Nephron progenitor cell (in vitro differentiated cells): ENCODE data around the gene NBAS.
A peak's percentile ranks its signal among the peaks of the same experiment; 100 is the strongest.

Experiments used
- DNase-seq: peaks from one replicate; pipeline ENCODE4 v3.0.0; 2021
- H3K27ac Mint-ChIP-seq: 2 replicates; pipeline ENCODE4 v1.8.0; 2021; ENCODE audit warnings: mild to moderate bottlenecking, moderate library complexity, mixed read lengths
- H3K27me3 Mint-ChIP-seq: 2 replicates; pipeline ENCODE4 v1.8.0; 2021; ENCODE audit warnings: mild to moderate bottlenecking, low read depth, mixed read lengths; ENCODE audit not compliant: poor library complexity
- H3K36me3 Mint-ChIP-seq: 2 replicates; pipeline ENCODE4 v1.8.0; 2021; ENCODE audit warnings: low read depth, mixed read lengths
- H3K4me1 Mint-ChIP-seq: 2 replicates; pipeline ENCODE4 v1.8.0; 2021; ENCODE audit warnings: mixed read lengths
- H3K4me3 Mint-ChIP-seq: 2 replicates; pipeline ENCODE4 v1.8.0; 2021; ENCODE audit warnings: mild to moderate bottlenecking, moderate library complexity, mixed read lengths
- H3K9me3 Mint-ChIP-seq: 2 replicates; pipeline ENCODE4 v1.8.0; 2021; ENCODE audit warnings: mild to moderate bottlenecking, moderate library complexity, mixed read lengths
- TF ChIP-seq, protein P1 (sequence below): fragments of 200-600 bp; sonication (generic); IDR thresholded peaks from 2 replicates; pipeline ENCODE4 v1.5.0; 2021; ENCODE audit warnings: antibody characterized with exemption

NBAS gene

DNA sequence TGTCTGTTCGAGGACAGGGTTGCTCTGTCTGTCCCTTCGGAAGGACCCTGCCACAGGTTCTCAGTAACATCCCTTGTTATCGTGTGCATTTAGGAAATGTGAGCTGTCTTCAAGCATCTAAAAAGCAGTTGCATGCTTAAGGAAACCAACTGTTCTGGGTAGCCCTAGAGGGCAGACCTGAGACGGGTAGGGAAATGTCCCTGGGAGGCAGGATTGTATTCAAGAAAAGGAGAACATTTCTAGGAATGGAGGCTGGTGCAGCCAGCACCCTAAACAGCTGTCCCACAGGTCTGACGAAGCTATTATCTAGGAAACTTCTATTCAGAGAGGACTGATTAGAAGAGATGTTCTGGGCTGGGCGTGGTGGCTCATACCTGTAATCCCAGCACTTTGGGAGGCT lies 414.2 kb downstream of the NBAS start:
- H3K4me1 Mint-ChIP-seq: peaks cover 33% of the 10 kb centered on the region
- no peak overlapping the region for H3K27ac Mint-ChIP-seq
- DNase-seq: no peak
- TF ChIP-seq, protein P1, sequence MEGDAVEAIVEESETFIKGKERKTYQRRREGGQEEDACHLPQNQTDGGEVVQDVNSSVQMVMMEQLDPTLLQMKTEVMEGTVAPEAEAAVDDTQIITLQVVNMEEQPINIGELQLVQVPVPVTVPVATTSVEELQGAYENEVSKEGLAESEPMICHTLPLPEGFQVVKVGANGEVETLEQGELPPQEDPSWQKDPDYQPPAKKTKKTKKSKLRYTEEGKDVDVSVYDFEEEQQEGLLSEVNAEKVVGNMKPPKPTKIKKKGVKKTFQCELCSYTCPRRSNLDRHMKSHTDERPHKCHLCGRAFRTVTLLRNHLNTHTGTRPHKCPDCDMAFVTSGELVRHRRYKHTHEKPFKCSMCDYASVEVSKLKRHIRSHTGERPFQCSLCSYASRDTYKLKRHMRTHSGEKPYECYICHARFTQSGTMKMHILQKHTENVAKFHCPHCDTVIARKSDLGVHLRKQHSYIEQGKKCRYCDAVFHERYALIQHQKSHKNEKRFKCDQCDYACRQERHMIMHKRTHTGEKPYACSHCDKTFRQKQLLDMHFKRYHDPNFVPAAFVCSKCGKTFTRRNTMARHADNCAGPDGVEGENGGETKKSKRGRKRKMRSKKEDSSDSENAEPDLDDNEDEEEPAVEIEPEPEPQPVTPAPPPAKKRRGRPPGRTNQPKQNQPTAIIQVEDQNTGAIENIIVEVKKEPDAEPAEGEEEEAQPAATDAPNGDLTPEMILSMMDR: no peak
- H3K9me3 Mint-ChIP-seq: peaks cover 3% of the 10 kb centered on the region
- H3K36me3 Mint-ChIP-seq: no peaks in the 10 kb centered on the region
- peaks cover 3% of the 10 kb centered on the region for H3K27me3 Mint-ChIP-seq
- no peak overlapping the region for H3K4me3 Mint-ChIP-seq

DNA sequence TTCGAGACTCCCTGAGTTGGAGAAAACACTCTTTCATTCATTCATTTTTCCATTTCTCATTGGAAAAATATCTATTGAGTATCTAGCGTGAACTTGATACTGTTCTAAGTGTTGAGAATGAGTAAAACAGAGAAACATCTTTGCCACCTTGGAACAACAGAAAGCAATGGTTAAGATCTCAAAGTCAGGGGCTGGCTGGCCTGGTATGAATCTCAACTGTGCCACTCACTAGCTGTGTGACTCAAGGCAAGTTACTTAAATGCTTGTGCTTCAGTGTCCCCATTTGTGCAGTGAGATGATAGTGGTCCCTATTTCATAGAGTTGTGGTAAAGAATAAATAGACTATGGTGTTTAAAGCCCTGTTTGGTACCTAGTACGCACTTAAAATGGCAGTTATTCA lies 415.2 kb downstream of the NBAS start:
- Mint-ChIP-seq H3K36me3 (no peaks in the 10 kb centered on the region), H3K27ac (no peak overlapping the region), H3K4me1 (peaks cover 36% of the 10 kb centered on the region), H3K27me3 (peaks cover 6% of the 10 kb centered on the region), H3K4me3 (no peak overlapping the region), H3K9me3 (no peaks in the 10 kb centered on the region)
- TF ChIP-seq, protein P1: no peak
- no peak for DNase-seq

DNA sequence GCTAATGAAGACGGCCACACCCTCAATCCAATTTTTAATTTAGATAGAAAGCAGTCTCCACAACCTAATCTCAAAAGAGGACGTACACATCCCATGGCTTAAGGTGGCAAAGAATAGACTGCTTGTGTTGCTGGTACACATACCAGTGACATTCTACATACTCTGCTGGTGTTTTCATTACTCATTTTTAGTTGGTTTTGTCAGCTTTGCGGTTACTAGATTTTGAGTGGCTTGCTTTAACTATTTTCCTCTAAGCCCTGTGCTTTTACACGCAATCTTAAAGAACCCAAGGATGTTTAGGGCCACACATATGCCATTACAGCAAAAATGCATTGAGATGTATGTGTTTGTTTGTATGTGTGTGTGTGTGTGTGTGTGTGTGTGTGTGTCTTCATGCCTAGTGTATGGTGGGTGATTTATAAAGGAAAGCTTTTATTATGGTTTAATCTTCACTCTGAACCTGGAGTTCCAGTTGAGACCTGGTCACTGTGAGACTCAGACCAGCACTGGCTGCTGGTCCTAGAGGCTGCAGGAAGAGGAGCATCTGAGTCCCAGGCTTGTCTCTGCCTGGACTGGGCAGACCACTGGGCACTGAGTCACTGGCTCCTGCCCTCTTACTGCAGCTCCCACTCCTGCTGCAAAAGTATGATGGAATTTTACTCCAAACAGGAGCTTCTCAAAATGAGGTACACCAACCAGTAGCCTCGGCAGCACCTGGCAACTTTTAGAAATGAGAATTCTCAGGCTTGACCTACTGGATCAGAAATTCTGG lies 415.9 kb downstream of the NBAS start:
- TF ChIP-seq, protein P1: no peak
- H3K4me3 Mint-ChIP-seq: no peak overlapping the region

DNA sequence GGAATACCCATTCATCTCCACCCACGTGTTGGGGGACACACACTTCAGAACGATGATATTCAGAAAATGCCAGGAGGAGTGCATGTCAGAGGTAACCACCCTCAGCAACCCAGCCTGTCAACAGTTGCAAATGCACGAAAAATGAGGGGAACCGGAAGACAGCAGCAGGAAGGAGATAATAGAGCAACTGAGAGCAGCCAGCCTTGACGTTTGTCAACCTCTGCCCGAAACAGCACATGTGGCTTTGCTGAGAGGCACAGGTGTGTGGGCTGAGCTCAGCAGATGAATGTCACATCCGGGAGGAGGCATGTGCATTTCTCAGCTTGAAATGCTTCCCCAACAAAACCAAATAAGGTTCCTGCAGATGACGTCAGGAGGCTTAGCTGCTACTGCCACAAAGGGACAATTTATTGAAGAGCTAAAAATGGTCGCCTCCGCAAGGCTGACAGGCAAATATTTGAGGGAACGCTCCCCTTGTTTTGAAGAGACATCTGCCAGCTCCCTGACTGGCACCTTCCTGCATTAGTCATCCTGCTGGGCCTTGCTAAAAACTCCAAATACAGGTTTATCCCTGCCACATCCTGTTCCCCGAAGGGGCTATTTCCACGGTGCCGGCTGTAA lies 419.0 kb downstream of the NBAS start:
- no peak for DNase-seq
- Mint-ChIP-seq H3K4me1 (peaks cover 33% of the 10 kb centered on the region), H3K27me3 (peaks cover 7% of the 10 kb centered on the region), H3K36me3 (no peaks in the 10 kb centered on the region), H3K4me3 (no peak overlapping the region), H3K27ac (peak overlapping the region; percentile 81), H3K9me3 (peaks cover 5% of the 10 kb centered on the region)
- TF ChIP-seq, protein P1: no peak

More for the DNA sequence above, 415.9 kb downstream of the NBAS start:
- DNase-seq: no peak
- H3K9me3 Mint-ChIP-seq: no peaks in the 10 kb centered on the region
- peaks cover 7% of the 10 kb centered on the region for H3K27me3 Mint-ChIP-seq
- H3K36me3 Mint-ChIP-seq: no peaks in the 10 kb centered on the region
- no peak overlapping the region for H3K27ac Mint-ChIP-seq
- H3K4me1 Mint-ChIP-seq: peaks cover 36% of the 10 kb centered on the region

DNA sequence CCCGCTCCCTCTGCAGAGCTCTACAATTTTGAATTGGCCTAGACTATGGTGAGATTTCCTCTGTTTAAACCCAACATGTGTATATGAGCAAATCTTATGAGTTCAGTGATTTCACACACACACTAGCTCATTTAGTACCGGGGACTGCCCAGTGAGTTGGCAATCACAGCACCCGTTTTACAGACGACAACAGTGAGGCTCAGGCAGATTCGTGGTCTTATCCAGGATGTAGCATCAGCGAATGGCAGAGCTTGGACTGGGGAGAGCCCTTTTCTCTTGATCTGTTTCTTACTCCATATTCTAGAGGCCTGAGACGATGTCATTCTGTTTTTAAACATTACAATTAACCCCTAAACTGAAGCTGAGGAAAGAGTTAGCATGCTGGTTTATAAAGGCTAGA lies 419.9 kb downstream of the NBAS start:
- no peak overlapping the region for H3K27ac Mint-ChIP-seq
- TF ChIP-seq, protein P1: no peak

DNA sequence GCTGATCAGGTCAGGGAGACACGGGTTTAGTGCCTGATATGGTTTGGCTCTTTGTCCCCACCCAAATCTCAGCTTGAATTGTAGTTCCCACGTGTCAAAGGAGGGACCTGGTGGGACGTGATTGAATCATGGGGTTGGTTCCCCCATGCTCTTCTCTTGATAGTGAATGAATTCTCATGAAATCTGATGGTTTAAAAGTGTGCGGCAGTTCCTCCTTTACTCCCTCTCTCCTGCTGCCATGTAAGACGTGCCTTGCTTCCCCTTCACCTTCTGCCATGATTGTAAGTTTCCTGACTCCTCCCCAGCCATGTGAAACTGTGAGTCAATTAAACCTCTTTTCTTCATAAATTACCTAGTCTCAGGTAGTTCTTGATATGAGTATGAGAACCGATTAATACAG lies 424.5 kb downstream of the NBAS start:
- TF ChIP-seq, protein P1: no peak
- Mint-ChIP-seq H3K27ac (no peak overlapping the region), H3K27me3 (peaks cover 4% of the 10 kb centered on the region), H3K36me3 (peaks cover 23% of the 10 kb centered on the region), H3K9me3 (peaks cover 30% of the 10 kb centered on the region), H3K4me1 (peaks cover 17% of the 10 kb centered on the region), H3K4me3 (no peak overlapping the region)
- no peak for DNase-seq

More for the DNA sequence above, 419.9 kb downstream of the NBAS start:
- DNase-seq: no peak
- Mint-ChIP-seq H3K4me3 (no peak overlapping the region), H3K4me1 (peaks cover 34% of the 10 kb centered on the region), H3K36me3 (peaks cover 5% of the 10 kb centered on the region), H3K9me3 (peaks cover 8% of the 10 kb centered on the region), H3K27me3 (peaks cover 7% of the 10 kb centered on the region)
